Measurements from ENCODE around the gene ZNF655.
"Not testable (repeated sequence)": the region's sequence is repeated elsewhere in the genome, so short reads cannot be mapped to it uniquely, and the experiment has no call there.

DNA sequence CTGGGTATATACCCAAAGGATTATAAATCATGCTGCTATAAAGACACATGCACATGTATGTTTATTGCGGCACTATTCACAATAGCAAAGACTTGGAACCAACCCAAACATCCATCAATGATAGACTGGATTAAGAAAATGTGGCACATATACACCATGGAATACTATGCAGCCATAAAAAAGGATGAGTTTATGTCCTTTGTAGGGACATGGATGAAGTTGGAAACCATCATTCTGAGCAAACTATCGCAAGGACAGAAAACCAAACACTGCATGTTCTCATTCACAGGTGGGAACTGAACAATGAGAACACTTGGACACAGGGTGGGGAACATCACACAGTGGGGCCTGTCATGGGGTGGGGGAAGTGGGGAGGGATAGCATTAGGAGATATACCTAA, 8.9 kb upstream of the ZNF655 start:
- TF ChIP-seq POLR2A (IDR thresholded peaks at IDR 0.05; ENCODE audit: low read depth, low read length); RAD21 (IDR thresholded peaks at IDR 0.05; ENCODE audit: low read length); MXI1 (IDR thresholded peaks at IDR 0.05; ENCODE audit: borderline replicate concordance, low read depth, low read length); RFX5 (IDR thresholded peaks at IDR 0.05; ENCODE audit: low read depth, low read length); MAFK (IDR thresholded peaks at IDR 0.05; ENCODE audit: low read depth, low read length); FOS (IDR thresholded peaks at IDR 0.05; ENCODE audit: low read depth, low read length); MAZ (IDR thresholded peaks at IDR 0.05; ENCODE audit: borderline replicate concordance, low read depth, low read length); CEBPB (IDR thresholded peaks at IDR 0.05; ENCODE audit: low read depth, low read length); SMC3 (IDR thresholded peaks at IDR 0.05; ENCODE audit: low read depth, low read length); BHLHE40 (IDR thresholded peaks at IDR 0.05; ENCODE audit: low read depth, low read length): not testable (repeated sequence)
- TF ChIP-seq, protein P1, sequence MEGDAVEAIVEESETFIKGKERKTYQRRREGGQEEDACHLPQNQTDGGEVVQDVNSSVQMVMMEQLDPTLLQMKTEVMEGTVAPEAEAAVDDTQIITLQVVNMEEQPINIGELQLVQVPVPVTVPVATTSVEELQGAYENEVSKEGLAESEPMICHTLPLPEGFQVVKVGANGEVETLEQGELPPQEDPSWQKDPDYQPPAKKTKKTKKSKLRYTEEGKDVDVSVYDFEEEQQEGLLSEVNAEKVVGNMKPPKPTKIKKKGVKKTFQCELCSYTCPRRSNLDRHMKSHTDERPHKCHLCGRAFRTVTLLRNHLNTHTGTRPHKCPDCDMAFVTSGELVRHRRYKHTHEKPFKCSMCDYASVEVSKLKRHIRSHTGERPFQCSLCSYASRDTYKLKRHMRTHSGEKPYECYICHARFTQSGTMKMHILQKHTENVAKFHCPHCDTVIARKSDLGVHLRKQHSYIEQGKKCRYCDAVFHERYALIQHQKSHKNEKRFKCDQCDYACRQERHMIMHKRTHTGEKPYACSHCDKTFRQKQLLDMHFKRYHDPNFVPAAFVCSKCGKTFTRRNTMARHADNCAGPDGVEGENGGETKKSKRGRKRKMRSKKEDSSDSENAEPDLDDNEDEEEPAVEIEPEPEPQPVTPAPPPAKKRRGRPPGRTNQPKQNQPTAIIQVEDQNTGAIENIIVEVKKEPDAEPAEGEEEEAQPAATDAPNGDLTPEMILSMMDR (conservative IDR thresholded peaks at IDR 0.05; ENCODE audit: low read depth, low read length) = not testable (repeated sequence)
- TF ChIP-seq, protein P2, sequence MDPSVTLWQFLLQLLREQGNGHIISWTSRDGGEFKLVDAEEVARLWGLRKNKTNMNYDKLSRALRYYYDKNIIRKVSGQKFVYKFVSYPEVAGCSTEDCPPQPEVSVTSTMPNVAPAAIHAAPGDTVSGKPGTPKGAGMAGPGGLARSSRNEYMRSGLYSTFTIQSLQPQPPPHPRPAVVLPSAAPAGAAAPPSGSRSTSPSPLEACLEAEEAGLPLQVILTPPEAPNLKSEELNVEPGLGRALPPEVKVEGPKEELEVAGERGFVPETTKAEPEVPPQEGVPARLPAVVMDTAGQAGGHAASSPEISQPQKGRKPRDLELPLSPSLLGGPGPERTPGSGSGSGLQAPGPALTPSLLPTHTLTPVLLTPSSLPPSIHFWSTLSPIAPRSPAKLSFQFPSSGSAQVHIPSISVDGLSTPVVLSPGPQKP (IDR thresholded peaks at IDR 0.05; ENCODE audit: borderline replicate concordance, low read depth, low read length) = not testable (repeated sequence)
- TF ChIP-seq, protein P3, sequence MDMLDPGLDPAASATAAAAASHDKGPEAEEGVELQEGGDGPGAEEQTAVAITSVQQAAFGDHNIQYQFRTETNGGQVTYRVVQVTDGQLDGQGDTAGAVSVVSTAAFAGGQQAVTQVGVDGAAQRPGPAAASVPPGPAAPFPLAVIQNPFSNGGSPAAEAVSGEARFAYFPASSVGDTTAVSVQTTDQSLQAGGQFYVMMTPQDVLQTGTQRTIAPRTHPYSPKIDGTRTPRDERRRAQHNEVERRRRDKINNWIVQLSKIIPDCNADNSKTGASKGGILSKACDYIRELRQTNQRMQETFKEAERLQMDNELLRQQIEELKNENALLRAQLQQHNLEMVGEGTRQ (IDR thresholded peaks at IDR 0.05; ENCODE audit: low read depth, low read length) = not testable (repeated sequence)

Measured in IMR-90 (cell line).